Thymus (tissue), 11 donors: Measurements from ENCODE around the gene DIP2C. TPM values are rescaled to one million over a fixed set of nuclear protein-coding genes. Genes with fewer than 3 reads are reported as not detected.
"Not testable (repeated sequence)": the region's sequence is repeated elsewhere in the genome, so short reads cannot be mapped to it uniquely, and the experiment has no call there.

Experiments
- DNase-seq, 9 donors: peaks; one replicate each; pipeline ENCODE4 v3.0.0-alpha.2; 2013; ENCODE audit warnings: low spot score in 9 of 9, low read depth in 6 of 9, missing footprints in 1 of 9
- H3K27ac ChIP-seq, 2 donors: one replicate each; pipeline ENCODE4 v1.5.1; 2013; ENCODE audit warnings: control low read depth in 1 of 2, low read depth in 1 of 2, low read length in 1 of 2, mild to moderate bottlenecking in 1 of 2, moderate library complexity in 1 of 2
- H3K27me3 ChIP-seq, 2 donors: one replicate each; pipeline ENCODE4 v1.5.1; 2013; ENCODE audit warnings: low read length in 1 of 2; ENCODE audit not compliant: control insufficient read depth in 2 of 2, insufficient read depth in 1 of 2
- H3K36me3 ChIP-seq, 2 donors: one replicate each; pipeline ENCODE4 v1.5.1; 2013; ENCODE audit warnings: low read length in 1 of 2, mild to moderate bottlenecking in 1 of 2, moderate library complexity in 1 of 2; ENCODE audit not compliant: control insufficient read depth in 2 of 2, insufficient read depth in 2 of 2
- H3K4me1 ChIP-seq, 2 donors: one replicate each; pipeline ENCODE4 v1.5.1; 2013; ENCODE audit warnings: low read length in 2 of 2; ENCODE audit not compliant: control insufficient read depth in 2 of 2, insufficient read depth in 2 of 2
- H3K4me3 ChIP-seq, 2 donors: one replicate each; pipeline ENCODE4 v1.5.1; 2013; ENCODE audit warnings: low read length in 2 of 2, control low read depth in 1 of 2, mild to moderate bottlenecking in 1 of 2
- H3K9me3 ChIP-seq, 2 donors: one replicate each; pipeline ENCODE4 v1.5.1; 2013; ENCODE audit warnings: low read length in 1 of 2, mild to moderate bottlenecking in 1 of 2; ENCODE audit not compliant: control insufficient read depth in 2 of 2, insufficient read depth in 1 of 2
- WGBS: extraction: QIAGEN DNeasy Blood & Tissue Kit; methylation state at CpG from one replicate; pipeline ENCODE4 v1.1.7; 2013; 5-methylcytosine and 5-hydroxymethylcytosine counted together
- polyA plus RNA-seq: library from polyadenylated mRNA; stranded (reverse); fragments of 200-250 nt; gene quantifications from one replicate; pipeline ENCODE4 v1.2.3, GENCODE V29; 2013
- total RNA-seq: library from RNA; stranded (reverse); fragments of 120-200 nt; gene quantifications from one replicate; pipeline ENCODE4 v1.2.4, GENCODE V29; 2013
- donor health status: healthy.

DIP2C gene
- total and polyA plus RNA-seq, 2 donors, result 2.2 to 3.4 TPM

- peaks cover 0 to 7% of the 10 kb centered on the region in 2 donors for H3K9me3 ChIP-seq
- H3K4me1 ChIP-seq, result peaks cover 0 to 8% of the 10 kb centered on the region in 2 donors
- peaks cover 0 to 39% of the 10 kb centered on the region in 2 donors for H3K27me3 ChIP-seq
- 96% methylated on average over 19 of the region's 19 CpGs for WGBS
- DNase-seq, result no peak
- no peaks in the 10 kb centered on the region for H3K36me3 ChIP-seq
- no peak overlapping the region for H3K4me3 ChIP-seq
- no peak overlapping the region for H3K27ac ChIP-seq
Measured at GRCh38 chr10:436013-436697, 253.3 kb downstream of the DIP2C start.

- H3K27ac ChIP-seq, result no peak overlapping the region
- no peak overlapping the region for H3K4me3 ChIP-seq
- H3K9me3 ChIP-seq, result peaks cover 0 to 7% of the 10 kb centered on the region in 2 donors
- no peaks in the 10 kb centered on the region for H3K36me3 ChIP-seq
- H3K4me1 ChIP-seq, result peaks cover 0 to 8% of the 10 kb centered on the region in 2 donors
- H3K27me3 ChIP-seq, result peaks cover 0 to 35% of the 10 kb centered on the region in 2 donors
- WGBS, result 77% methylated on average over 3 of the region's 3 CpGs
- no peak for DNase-seq
Measured at GRCh38 chr10:435397-435796, 254.1 kb downstream of the DIP2C start.

- Histone ChIP-seq H3K27me3 (peaks cover 0 to 19% of the 10 kb centered on the region in 2 donors), H3K4me3 (no peak overlapping the region), H3K4me1 (no peaks in the 10 kb centered on the region), H3K36me3 (no peaks in the 10 kb centered on the region), H3K9me3 (no peaks in the 10 kb centered on the region), H3K27ac (no peak overlapping the region)
- 68% methylated on average over 2 of the region's 2 CpGs for WGBS
- no peak for DNase-seq
Measured at GRCh38 chr10:429696-430095, 259.8 kb downstream of the DIP2C start.

DNA sequence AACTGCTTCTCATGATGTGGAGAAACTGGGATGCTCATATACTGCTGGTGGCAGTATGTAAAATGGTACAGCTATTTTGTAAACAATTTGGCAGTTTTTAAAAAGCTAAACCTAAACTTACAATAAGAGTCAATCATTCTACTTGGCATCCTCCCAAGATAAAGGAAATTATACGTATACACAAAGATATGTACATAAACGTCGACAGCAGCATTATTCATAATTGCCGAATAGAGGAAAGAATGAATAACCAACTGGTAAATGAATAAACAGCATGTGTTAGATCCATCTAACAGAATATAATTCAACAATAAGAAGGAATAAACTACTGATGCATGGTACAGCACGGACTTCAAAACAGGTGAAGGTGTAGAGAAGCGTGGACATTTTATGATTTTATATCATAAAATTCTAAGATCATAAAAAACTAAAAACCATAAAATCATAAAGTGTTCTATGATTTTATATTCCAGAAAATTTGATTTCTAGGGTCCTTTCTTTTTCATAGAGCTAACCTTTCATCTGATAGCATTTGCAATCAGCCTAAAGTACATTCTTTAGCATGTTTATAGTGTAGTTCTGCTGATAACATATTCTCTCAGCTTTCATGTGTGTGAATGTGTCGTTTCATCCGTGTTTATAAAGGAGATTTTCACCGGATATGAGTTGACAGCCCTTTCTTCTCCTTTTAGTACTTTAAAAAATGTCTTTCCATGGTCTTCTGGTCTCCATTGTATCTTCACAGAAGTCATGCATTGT is 261.5 kb downstream of the DIP2C start:
- Histone ChIP-seq H3K36me3 (no peaks in the 10 kb centered on the region), H3K27me3 (peaks cover 0 to 10% of the 10 kb centered on the region in 2 donors), H3K9me3 (no peaks in the 10 kb centered on the region), H3K27ac (no peak overlapping the region), H3K4me1 (peaks cover 0 to 3% of the 10 kb centered on the region in 2 donors), H3K4me3 (no peak overlapping the region)
- no peak for DNase-seq
- 94% methylated on average over 9 of the region's 9 CpGs for WGBS

DNA sequence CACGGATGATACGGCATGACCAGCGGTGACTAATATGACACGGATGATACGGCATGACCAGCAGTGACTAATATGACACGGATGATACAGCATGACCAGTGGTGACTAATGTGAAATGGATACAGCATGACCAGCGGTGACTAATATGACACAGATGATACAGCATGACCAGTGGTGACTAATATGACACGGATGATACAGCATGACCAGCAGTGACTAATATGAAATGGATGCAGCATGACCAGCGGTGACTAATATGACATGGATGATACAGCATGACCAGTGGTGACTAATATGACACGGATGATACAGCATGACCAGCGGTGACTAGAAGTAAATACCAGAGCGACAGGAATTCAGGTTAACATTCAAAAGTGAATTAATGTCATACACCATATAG is 264.1 kb downstream of the DIP2C start:
- 97% methylated on average over 12 of the region's 12 CpGs for WGBS
- not testable (repeated sequence) for H3K4me3 ChIP-seq, H3K27me3 ChIP-seq, DNase-seq, H3K27ac ChIP-seq, H3K36me3 ChIP-seq, H3K9me3 ChIP-seq
- H3K4me1 ChIP-seq, result peaks cover 9 to 17% of the 10 kb centered on the region in 2 donors

GRCh38 chr10:424724-425123 is 264.7 kb downstream of the DIP2C start:
- not testable (repeated sequence) for H3K4me3 ChIP-seq, DNase-seq, H3K27me3 ChIP-seq, H3K27ac ChIP-seq, H3K9me3 ChIP-seq, H3K36me3 ChIP-seq
- 95% methylated on average over 11 of the region's 11 CpGs for WGBS
- H3K4me1 ChIP-seq, result peaks cover 9 to 17% of the 10 kb centered on the region in 2 donors

GRCh38 chr10:423178-423577 is 266.3 kb downstream of the DIP2C start:
- H3K36me3 ChIP-seq, result no peaks in the 10 kb centered on the region
- H3K4me3 ChIP-seq, result no peak overlapping the region
- WGBS, result 96% methylated on average over 7 of the region's 7 CpGs
- DNase-seq, result no peak
- peaks cover 9 to 17% of the 10 kb centered on the region in 2 donors for H3K4me1 ChIP-seq
- H3K27me3 ChIP-seq, result peaks cover 0 to 3% of the 10 kb centered on the region in 2 donors
- H3K27ac ChIP-seq, result no peak overlapping the region
- peaks cover 0 to 8% of the 10 kb centered on the region in 2 donors for H3K9me3 ChIP-seq

- 89% methylated on average over 14 of the region's 14 CpGs for WGBS
Measured at GRCh38 chr10:422675-423074, 266.8 kb downstream of the DIP2C start.

GRCh38 chr10:422241-422640 is 267.2 kb downstream of the DIP2C start:
- Histone ChIP-seq H3K27ac (no peak overlapping the region), H3K27me3 (peaks cover 0 to 3% of the 10 kb centered on the region in 2 donors), H3K36me3 (no peaks in the 10 kb centered on the region), H3K9me3 (peaks cover 0 to 8% of the 10 kb centered on the region in 2 donors), H3K4me3 (no peak overlapping the region), H3K4me1 (peaks cover 9 to 17% of the 10 kb centered on the region in 2 donors)
- peak in 7 of 9 donors; percentile 19 to 80 (median 33) for DNase-seq
- 54% methylated on average over 11 of the region's 11 CpGs for whole genome bisulfite sequencing

More at GRCh38 chr10:422675-423074, 266.8 kb downstream of the DIP2C start:
- Histone ChIP-seq H3K27ac (no peak overlapping the region), H3K4me1 (peaks cover 9 to 17% of the 10 kb centered on the region in 2 donors), H3K4me3 (no peak overlapping the region), H3K27me3 (peaks cover 0 to 3% of the 10 kb centered on the region in 2 donors), H3K36me3 (no peaks in the 10 kb centered on the region), H3K9me3 (peaks cover 0 to 8% of the 10 kb centered on the region in 2 donors)
- no peak for DNase-seq
